ENCODE results near the gene TMEM130.
"Not testable (repeated sequence)": the region's sequence is repeated elsewhere in the genome, so short reads cannot be mapped to it uniquely, and the experiment has no call there.

The TMEM130 gene

DNA sequence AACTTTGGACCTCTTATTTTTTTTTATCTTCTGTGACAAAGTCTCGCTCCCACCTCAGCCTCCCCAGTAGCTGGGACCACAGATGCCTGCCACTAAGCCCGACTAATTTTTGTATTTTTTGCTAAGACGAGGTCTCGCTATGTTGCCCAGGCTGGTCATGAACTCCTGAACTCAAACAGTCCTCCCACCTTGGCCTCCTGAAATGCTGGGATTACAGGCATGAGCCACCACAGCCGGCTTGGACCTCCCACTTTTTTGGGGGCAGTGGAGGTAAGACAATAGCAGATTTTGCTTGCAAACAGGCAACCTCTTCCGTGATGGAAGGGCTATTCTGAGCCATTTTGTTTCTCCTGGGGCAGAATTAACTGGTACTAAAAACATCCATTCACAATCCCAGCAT lies 7.3 kb upstream of the TMEM130 start:
- no peak for DNase-seq

DNA sequence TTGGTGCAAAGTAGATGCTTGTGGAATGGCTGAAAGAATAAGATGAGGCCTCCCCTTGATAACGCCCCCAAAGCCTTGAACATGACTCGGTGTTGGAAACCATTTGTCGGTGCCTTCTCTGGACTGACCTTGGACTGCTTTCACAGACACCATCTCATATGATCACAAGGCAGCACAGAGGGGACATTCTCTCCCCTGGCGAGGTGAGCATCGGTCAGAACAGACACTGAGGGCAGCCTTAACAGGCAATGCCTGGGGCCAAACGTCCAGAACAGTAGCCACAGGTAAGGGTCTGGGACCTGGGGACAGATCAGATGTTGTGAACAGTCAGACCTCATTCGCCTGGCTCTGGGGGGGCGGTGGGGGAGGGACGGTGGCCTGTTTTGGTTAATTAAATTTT lies 5.7 kb upstream of the TMEM130 start:
- no peak for DNase-seq

DNA sequence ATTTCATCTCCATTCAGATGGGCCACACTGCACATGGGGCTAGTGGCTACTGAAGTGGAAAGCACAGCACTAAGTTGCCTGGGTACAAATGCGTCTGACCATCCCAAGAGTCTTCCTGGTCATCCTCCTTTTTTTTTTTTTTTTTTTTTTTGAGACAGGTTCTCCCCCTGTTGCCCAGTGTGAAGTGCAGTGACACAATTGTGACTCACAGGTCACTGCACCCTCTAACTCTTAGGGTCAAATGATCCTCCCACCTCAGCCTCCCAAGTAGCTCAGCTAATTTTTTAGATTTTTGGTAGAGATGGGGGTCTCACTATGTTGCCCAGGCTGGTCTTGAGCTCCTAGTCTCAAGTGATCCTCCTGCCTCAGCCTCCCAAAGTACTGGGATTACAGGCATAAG lies 5.1 kb upstream of the TMEM130 start:
- DNase-seq = no peak

- DNase-seq = not testable (repeated sequence)
Observed at GRCh38 chr7:98873610-98874009, 3.8 kb upstream of the TMEM130 start.

GRCh38 chr7:98872328-98872924 lies 2.6 kb upstream of the TMEM130 start:
- DNase-seq = no peak

DNA sequence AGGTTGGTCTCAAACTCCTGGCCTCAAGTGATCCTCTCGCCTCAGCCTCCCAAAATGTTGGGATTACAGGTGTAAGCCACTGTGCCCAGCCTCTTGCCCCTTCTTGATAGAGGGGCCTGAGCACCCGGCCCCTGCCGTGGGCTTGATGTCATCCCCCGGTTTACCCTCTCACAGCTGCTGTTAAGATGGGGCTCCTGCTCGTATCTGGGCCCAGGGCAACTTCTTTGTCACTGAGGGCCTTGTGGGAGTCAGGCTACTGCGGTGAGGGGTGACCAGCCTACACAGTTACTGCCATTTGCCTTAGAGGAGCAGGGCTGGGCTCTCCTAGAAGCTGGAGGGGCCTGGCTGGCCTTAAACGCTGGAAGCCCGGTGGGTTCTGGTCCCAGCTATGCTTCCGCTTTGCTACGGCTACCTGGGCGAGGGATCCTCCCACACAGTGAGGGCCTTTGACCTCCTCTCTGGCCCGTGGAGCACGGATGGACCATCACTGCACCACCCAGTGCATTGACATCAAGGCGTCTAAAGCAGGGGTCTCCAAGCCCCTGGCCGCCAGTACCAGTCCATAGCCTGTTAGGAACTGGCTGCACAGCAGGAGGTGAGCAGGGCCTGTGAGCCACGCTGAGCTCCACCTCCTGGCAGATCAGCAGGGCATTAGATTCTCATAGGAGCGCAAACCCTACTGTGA lies 1.1 kb upstream of the TMEM130 start:
- DNase-seq = no peak

GRCh38 chr7:98870121-98870651 lies 372 bp upstream of the TMEM130 start:
- DNase-seq = no peak

DNA sequence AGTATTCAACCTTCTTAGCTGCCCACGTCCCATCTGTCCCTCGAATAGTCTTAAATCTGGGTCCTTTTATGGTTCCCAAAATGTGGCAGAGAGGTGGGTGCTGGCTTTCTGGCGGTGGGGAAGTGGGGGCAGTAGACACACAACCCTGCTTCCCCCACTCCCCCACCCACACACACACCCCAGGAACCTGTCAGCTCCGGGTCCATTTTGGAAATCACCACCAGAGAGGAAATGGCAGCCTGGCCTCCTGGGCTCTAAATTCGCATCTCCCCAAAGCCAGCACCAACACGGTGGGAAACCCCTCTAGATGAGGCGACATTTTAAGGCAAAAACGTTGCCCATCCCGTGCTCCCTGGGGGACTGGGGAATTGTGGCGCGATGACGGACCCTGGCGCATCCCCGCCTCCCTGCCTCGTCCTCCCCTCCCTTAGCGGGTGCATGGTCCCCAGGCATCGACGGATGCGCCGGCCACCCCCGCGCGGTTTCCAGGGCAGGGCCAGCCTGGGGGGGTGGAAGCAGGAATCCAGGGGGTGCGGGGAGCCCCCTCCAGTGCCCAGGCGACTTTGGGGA lies 702 bp downstream of the TMEM130 start:
- DNase-seq = no peak

- no peak for DNase-seq
Observed at GRCh38 chr7:98868450-98868849, 1.4 kb downstream of the TMEM130 start.

DNA sequence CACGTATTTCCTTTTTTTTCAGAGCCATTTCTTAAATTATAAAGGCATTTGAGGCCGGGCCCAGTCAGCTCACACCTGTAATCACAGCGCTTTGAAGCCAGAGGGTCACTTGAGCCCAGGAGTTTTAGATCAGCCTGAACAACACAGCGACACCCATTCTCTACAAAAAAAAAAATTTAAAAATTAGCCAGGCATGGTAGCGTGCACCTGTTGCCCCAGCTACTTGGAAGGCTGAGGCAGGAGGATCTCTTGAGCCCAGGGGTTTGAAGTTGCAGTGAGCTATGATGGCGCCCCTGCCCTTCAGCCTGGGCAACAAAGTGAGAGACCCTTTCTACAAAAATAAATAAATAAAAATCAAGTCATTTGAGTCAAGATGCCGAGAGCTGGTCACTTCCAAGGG lies 3.0 kb downstream of the TMEM130 start:
- no peak for DNase-seq

- DNase-seq = no peak
Observed at GRCh38 chr7:98866351-98866750, 3.5 kb downstream of the TMEM130 start.

DNA sequence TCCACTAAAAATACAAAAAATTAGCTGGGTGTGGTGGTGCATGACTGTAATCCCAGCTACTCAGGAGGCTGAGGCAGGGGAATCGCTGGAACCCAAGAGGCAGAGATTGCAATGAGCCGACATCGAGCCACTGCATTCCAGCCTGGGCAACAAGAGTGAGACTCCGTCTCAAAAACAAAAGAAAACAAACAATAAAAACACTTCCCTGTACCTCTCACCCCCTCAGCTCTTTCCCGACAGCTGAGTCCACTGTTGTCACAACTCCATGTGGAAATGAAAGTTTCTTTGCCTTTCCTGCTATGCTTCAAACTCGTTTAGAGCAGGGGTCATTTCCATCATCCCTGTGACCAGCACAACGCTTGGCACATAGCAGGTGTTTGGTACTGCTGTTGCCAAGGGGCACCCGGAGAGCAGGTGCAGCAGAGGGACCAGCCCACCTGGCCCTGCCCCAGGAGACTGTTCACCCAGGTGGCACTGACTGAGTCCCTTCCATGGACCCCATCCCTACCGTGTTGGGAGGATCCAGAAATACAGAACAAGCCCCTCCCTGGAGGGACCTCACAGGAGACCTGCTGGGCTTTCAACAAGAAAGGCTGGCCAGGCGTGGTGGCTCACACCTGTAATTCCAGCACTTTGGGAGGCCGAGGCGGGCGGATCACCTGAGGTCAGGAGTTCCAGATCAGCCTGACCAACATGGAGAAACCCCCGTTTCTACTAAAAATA lies 4.9 kb downstream of the TMEM130 start:
- DNase-seq = no peak

GRCh38 chr7:98863601-98864000 lies 6.2 kb downstream of the TMEM130 start:
- no peak for DNase-seq

- no peak for DNase-seq
Observed at GRCh38 chr7:98862716-98863420, 6.9 kb downstream of the TMEM130 start.

- DNase-seq = no peak
Observed at GRCh38 chr7:98862203-98862602, 7.6 kb downstream of the TMEM130 start.

- no peak for DNase-seq
Observed at GRCh38 chr7:98860071-98860470, 9.7 kb downstream of the TMEM130 start.

- no peak for DNase-seq
Observed at GRCh38 chr7:98855610-98856422, 14.0 kb downstream of the TMEM130 start.

DNA sequence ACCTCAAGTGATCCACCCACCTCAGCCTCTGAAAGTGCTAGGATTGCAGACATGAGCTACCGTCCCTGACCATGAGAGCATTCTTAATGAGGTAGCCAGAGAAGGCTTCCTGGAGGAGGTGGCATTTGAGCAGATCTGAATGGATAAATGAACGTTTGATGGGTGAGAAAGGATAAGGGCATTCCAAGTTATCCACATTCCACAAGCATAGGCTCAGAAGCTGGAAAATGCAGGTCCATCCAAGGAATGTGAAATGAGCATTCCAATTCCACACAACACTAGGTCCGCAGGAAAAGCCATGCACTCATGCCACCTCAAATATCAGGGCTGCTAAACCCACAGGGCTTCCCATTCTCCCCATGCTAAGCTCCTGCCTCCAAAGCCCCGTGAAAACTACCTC lies 17.0 kb downstream of the TMEM130 start:
- DNase-seq = no peak

GRCh38 chr7:98848918-98849317 lies 20.9 kb downstream of the TMEM130 start:
- DNase-seq = no peak

- DNase-seq = not testable (repeated sequence)
Observed at GRCh38 chr7:98842552-98842951, 27.3 kb downstream of the TMEM130 start.

DNA sequence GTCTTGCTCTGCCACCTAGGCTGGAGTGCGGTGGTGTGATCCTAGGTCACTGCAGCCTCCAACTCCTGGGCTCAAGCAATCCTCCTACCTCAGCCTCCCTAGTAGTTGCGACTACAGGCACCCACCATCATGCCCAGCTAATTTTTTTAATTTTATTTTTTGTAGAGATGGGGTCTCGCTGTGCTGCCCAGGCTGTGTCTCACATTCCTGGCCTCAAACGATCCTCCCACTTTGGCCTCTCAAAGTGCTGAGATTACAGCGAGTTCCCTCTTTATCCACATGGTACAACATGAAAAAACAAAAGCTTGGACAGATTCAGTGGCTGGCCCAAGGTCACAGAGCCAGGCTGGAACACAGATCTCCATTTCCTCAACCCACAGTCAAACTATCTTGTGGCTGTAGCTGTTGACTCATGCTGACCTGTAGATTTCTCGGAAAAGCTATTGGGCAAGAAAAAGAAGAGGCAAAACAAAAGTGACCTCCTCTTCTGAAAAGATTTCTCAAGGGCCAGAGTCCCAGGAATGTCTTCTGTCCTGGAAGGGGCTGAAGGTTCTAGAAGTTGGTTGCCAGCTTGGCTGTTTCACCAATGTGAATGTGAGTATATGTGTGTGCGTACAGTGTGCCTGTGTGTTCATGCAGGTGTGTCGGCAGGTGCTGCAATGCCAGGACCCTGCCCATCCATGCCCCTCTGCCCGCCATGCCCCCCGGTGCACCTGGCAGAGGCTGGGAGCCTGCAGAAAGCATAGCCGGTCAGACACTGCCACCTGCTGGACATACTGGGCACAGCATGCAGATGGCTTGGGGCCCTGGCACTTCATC lies 28.4 kb downstream of the TMEM130 start:
- peak; percentile 43 for DNase-seq
